C4-2B (cell line): ENCODE data around the gene FCER1G.

Source experiments
- ZFX ChIP-seq: fragments of 450-650 bp; IDR thresholded peaks from 2 replicates; pipeline ENCODE4 v1.6.1; 2017
- TF ChIP-seq, protein P1 (sequence below): fragments of 450-650 bp; conservative IDR thresholded peaks from 2 replicates; pipeline ENCODE4 v1.5.1; 2017; ENCODE audit warnings: mild to moderate bottlenecking

DNA sequence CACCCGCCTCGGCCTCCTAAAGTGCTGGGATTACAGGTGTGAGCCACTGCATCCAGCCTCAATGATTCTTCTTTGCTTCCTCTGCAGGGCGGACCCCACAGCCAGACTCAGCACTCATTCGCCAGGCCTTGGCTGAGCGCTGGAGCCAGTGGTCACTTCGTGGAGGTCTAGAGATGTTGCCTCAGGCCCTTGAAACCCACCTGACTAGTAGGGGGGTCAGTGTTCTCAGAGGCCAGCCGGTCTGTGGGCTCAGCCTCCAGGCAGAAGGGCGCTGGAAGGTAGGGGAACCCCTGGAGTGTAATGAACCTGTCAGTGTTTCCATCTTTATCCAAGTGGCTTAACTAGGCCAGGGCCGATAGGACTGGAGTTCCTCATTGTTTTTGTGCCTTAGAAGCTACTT is 46.2 kb upstream of the FCER1G start:
- TF ChIP-seq, protein P1, sequence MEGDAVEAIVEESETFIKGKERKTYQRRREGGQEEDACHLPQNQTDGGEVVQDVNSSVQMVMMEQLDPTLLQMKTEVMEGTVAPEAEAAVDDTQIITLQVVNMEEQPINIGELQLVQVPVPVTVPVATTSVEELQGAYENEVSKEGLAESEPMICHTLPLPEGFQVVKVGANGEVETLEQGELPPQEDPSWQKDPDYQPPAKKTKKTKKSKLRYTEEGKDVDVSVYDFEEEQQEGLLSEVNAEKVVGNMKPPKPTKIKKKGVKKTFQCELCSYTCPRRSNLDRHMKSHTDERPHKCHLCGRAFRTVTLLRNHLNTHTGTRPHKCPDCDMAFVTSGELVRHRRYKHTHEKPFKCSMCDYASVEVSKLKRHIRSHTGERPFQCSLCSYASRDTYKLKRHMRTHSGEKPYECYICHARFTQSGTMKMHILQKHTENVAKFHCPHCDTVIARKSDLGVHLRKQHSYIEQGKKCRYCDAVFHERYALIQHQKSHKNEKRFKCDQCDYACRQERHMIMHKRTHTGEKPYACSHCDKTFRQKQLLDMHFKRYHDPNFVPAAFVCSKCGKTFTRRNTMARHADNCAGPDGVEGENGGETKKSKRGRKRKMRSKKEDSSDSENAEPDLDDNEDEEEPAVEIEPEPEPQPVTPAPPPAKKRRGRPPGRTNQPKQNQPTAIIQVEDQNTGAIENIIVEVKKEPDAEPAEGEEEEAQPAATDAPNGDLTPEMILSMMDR, result no peak
- TF ChIP-seq ZFX, result no peak
